SK-N-MC (cell line): ENCODE results near the gene MRM3.
A peak's percentile ranks its signal among the peaks of the same experiment; 100 is the strongest.
"Not testable (repeated sequence)": the region's sequence is repeated elsewhere in the genome, so short reads cannot be mapped to it uniquely, and the experiment has no call there.

Source experiments
- DNase-seq: peaks from one replicate; pipeline ENCODE4 v3.0.0-alpha.2; 2011; ENCODE audit warnings: low read depth, low spot score
- H3K27ac ChIP-seq: fragments of 200-600 bp; sonication (generic); 2 replicates; pipeline ENCODE4 v1.5.1; 2016; ENCODE audit warnings: mixed run types
- H3K36me3 ChIP-seq: fragments of 200-600 bp; sonication (generic); 2 replicates; pipeline ENCODE4 v1.6.1; 2017; ENCODE audit warnings: antibody characterized with exemption, low read length, mixed read lengths; ENCODE audit not compliant: insufficient read depth
- H3K4me3 ChIP-seq: fragments of 200-600 bp; sonication (generic); 2 replicates; pipeline ENCODE4 v1.5.1; 2016
- H3K9ac ChIP-seq: fragments of 200-600 bp; sonication (generic); 2 replicates; pipeline ENCODE4 v1.8.0; 2017; ENCODE audit warnings: mixed run types, mixed read lengths; ENCODE audit not compliant: insufficient read length
- H3K9me3 ChIP-seq: fragments of 200-600 bp; sonication (generic); 2 replicates; pipeline ENCODE4 v1.6.1; 2017; ENCODE audit warnings: low read depth, mild to moderate bottlenecking, antibody characterized with exemption, low read length, moderate library complexity, mixed read lengths
- EZH2 ChIP-seq: fragments of 200-600 bp; sonication (generic); IDR thresholded peaks from one replicate; pipeline ENCODE4 v1.6.1; 2017; ENCODE audit warnings: antibody characterized with exemption
- FOXP2 ChIP-seq: optimal IDR thresholded peaks from 2 replicates; pipeline ENCODE3; 2011; ENCODE audit warnings: mild to moderate bottlenecking, moderate library complexity; ENCODE audit not compliant: insufficient read depth; ENCODE audit errors: extremely low read length, control extremely low read depth
- POLR2AphosphoS5 ChIP-seq: IDR thresholded peaks from 2 replicates; pipeline ENCODE4 v1.6.1; 2012; ENCODE audit warnings: mild to moderate bottlenecking, low read depth, low read length, borderline replicate concordance

The MRM3 gene

DNA sequence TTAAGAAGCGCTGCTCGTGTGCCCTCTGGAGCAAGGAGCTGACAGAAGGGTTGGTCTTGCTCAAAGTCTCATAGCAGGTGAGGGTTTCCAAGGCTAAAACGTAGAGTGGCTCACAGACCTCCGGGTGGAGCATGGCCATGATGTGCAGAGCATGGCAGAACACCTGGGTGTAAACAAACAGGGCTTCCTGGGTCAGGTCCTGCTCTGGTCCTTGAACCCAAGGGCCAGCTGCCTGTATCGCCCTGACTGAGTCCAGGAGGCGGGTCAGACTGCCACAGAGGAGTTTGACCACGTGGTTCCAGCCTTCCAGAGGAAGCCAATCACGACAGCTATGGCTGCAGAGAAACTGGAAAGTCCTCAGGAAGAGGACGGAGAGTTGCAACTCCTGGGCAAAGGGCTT lies 37.2 kb upstream of the MRM3 start:
- no peak overlapping the region for H3K4me3 ChIP-seq
- H3K9ac ChIP-seq, result no peak overlapping the region
- TF ChIP-seq FOXP2 (no peak), EZH2 (no peak), POLR2AphosphoS5 (no peak)
- DNase-seq, result no peak
- H3K36me3 ChIP-seq, result peaks cover 80% of the 10 kb centered on the region
- no peaks in the 10 kb centered on the region for H3K9me3 ChIP-seq
- H3K27ac ChIP-seq, result no peak overlapping the region

DNA sequence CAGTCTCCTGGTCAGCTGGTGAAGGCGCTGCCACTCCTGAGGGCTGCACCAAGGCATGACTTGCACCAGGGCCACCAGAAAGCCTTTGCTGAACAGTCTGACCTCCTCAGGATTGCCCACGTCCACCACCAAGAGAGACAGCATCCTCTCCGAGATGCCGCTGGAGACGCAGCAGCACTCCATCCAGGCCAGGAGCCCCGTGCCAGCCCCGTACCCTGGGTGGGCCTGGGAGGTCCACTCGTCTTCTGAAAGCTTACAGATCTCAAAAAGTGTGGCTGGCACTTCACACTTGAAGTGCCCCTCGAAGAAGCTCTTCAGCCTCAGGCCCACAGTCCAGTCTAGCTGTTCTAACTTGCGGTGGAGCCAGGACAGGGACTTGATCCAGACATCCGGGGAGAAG lies 36.7 kb upstream of the MRM3 start:
- H3K4me3 ChIP-seq, result no peak overlapping the region
- TF ChIP-seq EZH2, result no peak
- TF ChIP-seq FOXP2, result no peak
- no peak for TF ChIP-seq POLR2AphosphoS5
- H3K9ac ChIP-seq, result no peak overlapping the region
- H3K36me3 ChIP-seq, result peaks cover 79% of the 10 kb centered on the region
- no peak overlapping the region for H3K27ac ChIP-seq
- no peak for DNase-seq
- H3K9me3 ChIP-seq, result no peaks in the 10 kb centered on the region

DNA sequence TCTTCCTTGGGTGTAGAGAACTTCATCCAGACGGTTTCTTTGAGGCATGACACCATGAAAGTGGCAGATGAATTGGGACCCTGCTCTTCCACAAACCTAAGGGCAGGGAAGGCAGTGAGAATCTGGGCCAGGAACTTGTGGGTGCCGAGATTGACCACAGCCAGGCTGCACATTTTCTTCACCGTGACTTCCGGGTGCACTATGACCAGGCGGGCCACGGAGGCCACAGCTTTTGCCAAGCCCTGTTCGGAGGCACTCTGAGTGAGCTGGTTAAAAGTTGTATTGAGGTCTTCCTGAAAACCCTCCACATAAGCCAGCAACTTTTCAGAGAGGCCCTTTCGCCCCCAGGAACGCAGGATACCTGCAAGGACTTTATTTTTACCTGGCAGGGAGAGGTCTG lies 36.0 kb upstream of the MRM3 start:
- peaks cover 71% of the 10 kb centered on the region for H3K36me3 ChIP-seq
- no peak overlapping the region for H3K9ac ChIP-seq
- no peak overlapping the region for H3K27ac ChIP-seq
- no peak for DNase-seq
- TF ChIP-seq FOXP2, result no peak
- no peak for TF ChIP-seq EZH2
- no peak for TF ChIP-seq POLR2AphosphoS5
- no peaks in the 10 kb centered on the region for H3K9me3 ChIP-seq
- no peak overlapping the region for H3K4me3 ChIP-seq

DNA sequence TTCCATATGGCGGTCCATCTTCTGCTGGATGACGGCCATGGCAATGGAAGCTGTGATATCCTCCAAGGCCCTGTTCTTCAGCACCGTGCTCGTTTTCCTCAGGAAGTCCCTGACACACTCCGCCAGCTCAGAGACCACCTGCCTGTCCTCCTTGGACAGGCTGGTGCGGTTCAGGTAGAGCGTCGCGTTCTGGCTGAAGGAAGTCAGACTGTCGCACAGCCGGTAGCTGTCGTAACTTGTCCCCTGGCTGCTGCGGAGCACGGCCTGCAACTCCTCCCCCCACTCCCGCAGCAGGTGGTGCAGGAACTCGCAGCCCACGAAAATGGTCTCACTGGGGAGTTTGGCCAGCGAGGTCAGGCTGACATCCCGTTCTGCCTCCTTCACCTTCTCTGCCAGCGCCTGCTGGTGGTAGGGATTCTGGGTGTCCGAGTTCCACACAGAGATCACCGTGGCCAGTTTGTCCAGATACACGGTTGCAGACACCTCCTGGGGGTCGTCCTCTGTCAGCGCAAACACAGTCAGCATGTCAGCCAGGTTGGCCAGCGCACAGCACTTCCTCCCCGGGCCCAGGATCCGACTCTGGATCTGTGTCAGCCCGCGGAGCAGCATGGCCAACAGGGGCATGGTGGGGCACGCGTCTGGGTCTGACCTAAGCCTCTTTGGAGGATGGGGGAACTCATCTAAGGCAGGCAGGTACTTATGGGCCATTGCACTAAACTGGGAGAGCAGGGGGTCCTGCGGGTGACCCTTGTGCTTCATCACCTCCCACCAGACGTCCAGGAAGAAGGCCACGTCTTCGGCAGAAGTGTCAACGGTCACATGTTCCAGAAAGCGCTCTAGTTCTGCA lies 35.1 kb upstream of the MRM3 start:
- no peak overlapping the region for H3K27ac ChIP-seq
- H3K4me3 ChIP-seq, result no peak overlapping the region
- H3K9me3 ChIP-seq, result no peaks in the 10 kb centered on the region
- H3K9ac ChIP-seq, result no peak overlapping the region
- TF ChIP-seq FOXP2 (no peak), EZH2 (no peak), POLR2AphosphoS5 (no peak)
- no peak for DNase-seq
- peaks cover 63% of the 10 kb centered on the region for H3K36me3 ChIP-seq

DNA sequence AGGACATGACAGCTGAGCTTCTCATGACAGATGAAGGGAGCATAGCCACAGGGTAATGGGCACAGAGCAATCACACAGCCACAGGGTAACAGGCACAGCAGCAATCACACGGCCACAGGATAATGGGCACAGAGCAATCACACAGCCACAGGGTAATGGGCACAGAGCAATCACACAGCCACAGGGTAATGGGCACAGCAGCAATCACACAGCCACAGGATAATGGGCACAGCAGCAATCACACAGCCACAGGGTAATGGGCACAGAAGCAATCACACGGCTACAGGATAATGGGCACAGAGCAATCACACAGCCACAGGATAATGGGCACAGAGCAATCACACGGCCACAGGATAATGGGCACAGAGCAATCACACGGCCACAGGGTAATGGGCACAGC lies 33.5 kb upstream of the MRM3 start:
- not testable (repeated sequence) for DNase-seq, H3K9ac ChIP-seq, H3K9me3 ChIP-seq, H3K27ac ChIP-seq, H3K4me3 ChIP-seq
- peaks cover 48% of the 10 kb centered on the region for H3K36me3 ChIP-seq

DNA sequence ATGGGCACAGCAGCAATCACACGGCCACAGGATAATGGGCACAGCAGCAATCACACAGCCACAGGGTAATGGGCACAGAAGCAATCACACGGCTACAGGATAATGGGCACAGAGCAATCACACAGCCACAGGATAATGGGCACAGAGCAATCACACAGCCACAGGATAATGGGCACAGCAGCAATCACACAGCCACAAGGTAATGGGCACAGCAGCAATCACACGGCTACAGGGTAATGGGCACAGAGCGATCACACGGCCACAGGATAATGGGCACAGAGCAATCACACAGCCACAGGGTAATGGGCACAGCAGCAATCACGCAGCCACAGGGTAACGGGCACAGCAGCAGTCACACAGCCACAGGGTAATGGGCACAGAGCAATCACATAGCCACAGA lies 32.8 kb upstream of the MRM3 start:
- H3K9me3 ChIP-seq, H3K27ac ChIP-seq, DNase-seq: not testable (repeated sequence)
- Histone ChIP-seq H3K9ac (peak overlapping the region; percentile 97), H3K36me3 (peaks cover 41% of the 10 kb centered on the region), H3K4me3 (peak overlapping the region; percentile 86)

DNA sequence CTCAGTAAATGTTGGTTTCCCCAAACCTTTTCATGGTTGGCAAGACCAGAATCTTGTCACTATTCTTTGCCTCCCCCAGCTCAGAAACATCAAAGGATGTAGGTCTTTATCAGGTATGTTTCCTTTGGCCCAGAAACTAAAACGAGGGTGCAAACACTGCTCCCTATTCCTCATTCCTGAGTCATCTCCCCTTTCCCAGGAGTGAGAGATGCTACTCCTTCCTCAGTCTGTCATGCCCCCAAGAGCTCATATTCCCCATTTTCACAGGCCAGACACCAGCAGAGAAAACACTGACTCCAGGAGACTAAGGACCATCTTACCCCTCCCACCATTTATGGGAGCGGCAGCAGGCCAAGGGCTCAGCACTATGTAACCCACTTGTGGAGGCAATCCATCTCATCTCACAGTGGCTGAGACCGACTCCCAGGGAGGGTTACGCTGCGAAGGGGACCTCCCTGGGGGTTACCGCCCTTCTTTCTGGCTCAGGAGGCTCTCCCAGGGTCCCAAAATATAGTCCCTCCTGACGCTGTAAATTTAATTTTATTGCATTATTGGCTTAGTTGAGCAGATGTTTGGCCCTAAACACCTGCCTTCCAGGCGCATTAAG lies 31.6 kb upstream of the MRM3 start:
- peaks cover 29% of the 10 kb centered on the region for H3K36me3 ChIP-seq
- no peak overlapping the region for H3K27ac ChIP-seq
- H3K4me3 ChIP-seq, result peak overlapping the region; percentile 86
- peak overlapping the region; percentile 97 for H3K9ac ChIP-seq
- TF ChIP-seq EZH2, result no peak
- TF ChIP-seq FOXP2, result no peak
- TF ChIP-seq POLR2AphosphoS5, result no peak
- DNase-seq, result no peak
- no peaks in the 10 kb centered on the region for H3K9me3 ChIP-seq

DNA sequence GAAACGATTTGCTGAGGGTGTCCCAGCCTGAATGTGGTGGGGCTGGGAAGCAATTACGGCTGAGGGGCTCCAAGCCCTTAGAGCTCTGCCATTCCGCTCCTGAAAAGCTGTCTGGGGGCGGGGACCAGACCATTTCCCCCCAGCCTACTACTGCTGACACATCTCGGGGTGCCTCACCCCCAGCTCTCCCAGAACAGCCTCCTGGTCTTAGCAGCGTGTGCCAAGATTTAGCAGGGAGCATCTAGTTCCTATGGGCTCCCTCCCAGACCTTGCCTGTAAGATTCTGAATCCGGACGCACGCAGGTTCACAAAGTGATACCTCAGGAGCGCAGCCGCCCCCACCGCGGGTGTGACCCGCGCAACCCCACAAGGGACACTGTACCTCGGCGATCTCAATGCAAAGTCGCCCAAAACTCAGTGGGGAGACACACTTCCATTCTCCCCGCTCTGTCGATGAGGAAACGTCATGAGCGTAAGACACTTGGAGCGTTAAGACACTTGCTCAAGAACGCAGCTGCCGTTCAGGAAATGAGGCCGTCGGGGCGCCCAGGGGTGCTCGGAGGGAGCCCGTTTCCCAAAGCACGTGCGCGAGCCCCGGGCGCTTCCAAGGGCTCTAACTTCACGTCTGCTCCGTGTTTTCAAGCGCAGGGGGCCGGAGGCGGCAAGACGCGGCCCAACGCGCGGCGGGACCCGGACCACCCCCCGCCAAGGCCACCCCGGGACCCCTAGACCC lies 30.7 kb upstream of the MRM3 start:
- Histone ChIP-seq H3K4me3 (peak overlapping the region; percentile 86), H3K9me3 (no peaks in the 10 kb centered on the region), H3K9ac (peak overlapping the region; percentile 97), H3K36me3 (peaks cover 21% of the 10 kb centered on the region; the same call in 1 of the 2 replicates), H3K27ac (peak overlapping the region; percentile 77)
- DNase-seq, result no peak
- no peak for TF ChIP-seq FOXP2
- TF ChIP-seq EZH2, result no peak
- no peak for TF ChIP-seq POLR2AphosphoS5
